Suprapubic skin (tissue), 4 donors: ENCODE measurements around the gene GPBP1.

Source experiments
- CTCF ChIP-seq, 2 donors: fragments of 200-600 bp in 1 of 2; fragments of 450-650 bp in 1 of 2; sonication (generic) in 1 of 2; IDR thresholded peaks; one replicate each; pipeline ENCODE4 v1.5.1; 2016 to 2019; ENCODE audit warnings: antibody characterized with exemption in 2 of 2, mild to moderate bottlenecking in 1 of 2, moderate library complexity in 1 of 2
- EP300 ChIP-seq: sonication (generic); formaldehyde crosslinking; IDR thresholded peaks from one replicate; pipeline ENCODE4 v1.6.1; 2017; ENCODE audit warnings: antibody characterized with exemption
- POLR2A ChIP-seq, 2 donors: fragments of 450-650 bp; IDR thresholded peaks; one replicate each; pipeline ENCODE4 v1.6.1; 2017; ENCODE audit warnings: antibody characterized with exemption in 2 of 2, mild to moderate bottlenecking in 2 of 2, moderate library complexity in 2 of 2
- POLR2AphosphoS5 ChIP-seq, 3 donors: sonication (generic); formaldehyde crosslinking; IDR thresholded peaks; one replicate each; pipeline ENCODE4 v1.6.1; 2017; ENCODE audit warnings: antibody characterized with exemption in 3 of 3

- TF ChIP-seq CTCF (IDR thresholded peaks at IDR 0.05), result no peak
- TF ChIP-seq POLR2A (IDR thresholded peaks at IDR 0.05), result no peak
- no peak for TF ChIP-seq POLR2AphosphoS5 (IDR thresholded peaks at IDR 0.05)
- no peak for TF ChIP-seq EP300
Measured at GRCh38 chr5:57177479-57178156, 3.8 kb downstream of the GPBP1 start.
